Fibroblast of pulmonary artery (primary cell): Measurements from ENCODE around the gene PYGM.

Experiments used
- DNase-seq: peaks from one replicate; pipeline ENCODE4 v3.0.0-alpha.2; 2010; ENCODE audit warnings: low read depth
- H3K4me3 ChIP-seq: replicated peaks from 2 replicates; pipeline ENCODE4 v1.5.1; 2011; ENCODE audit warnings: low read depth, mild to moderate bottlenecking, control low read depth, low read length, moderate library complexity
- TF ChIP-seq, protein P1 (sequence below): IDR thresholded peaks from 2 replicates; pipeline ENCODE4 v1.5.1; 2011; ENCODE audit warnings: mild to moderate bottlenecking, control low read depth, low read length, inconsistent platforms; ENCODE audit errors: missing control alignments

The PYGM gene

DNA sequence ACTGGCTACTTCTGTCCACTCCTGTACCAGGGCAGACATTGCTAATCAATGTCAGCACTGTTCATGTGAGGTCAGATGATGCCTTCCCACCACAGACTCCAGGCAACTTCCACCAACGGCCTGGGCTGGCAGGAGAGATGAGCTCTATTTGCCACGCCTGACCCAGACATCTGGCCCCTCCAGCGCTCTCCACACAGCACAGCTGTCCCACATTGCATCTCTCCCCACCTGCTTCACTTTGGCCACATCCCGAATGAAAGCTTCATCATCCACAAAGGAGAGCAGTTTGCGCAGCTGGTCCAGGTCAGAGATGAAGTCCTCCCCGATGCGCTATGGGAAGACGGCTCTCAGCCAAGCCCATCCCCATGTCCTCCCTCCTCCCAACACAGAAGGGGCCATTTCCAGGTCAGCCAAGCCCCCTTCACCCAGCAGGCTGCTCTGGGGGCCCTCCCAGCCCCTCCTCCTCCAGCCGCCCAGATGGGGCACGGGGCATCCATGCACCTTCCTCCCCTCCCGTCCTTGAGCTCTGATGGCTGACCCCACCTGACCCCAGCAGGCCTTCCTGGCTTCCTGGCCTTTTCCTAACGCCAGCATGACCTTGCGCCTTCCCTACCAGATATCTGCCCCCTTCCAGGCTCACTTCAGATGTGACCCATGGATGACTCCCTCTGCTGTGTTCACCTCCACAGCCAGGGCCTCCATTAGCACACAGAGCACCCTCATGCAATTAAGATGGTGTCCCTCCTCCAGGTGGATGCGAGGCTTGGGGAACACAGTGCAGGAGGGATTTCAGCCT, 7.4 kb downstream of the PYGM start:
- TF ChIP-seq, protein P1, sequence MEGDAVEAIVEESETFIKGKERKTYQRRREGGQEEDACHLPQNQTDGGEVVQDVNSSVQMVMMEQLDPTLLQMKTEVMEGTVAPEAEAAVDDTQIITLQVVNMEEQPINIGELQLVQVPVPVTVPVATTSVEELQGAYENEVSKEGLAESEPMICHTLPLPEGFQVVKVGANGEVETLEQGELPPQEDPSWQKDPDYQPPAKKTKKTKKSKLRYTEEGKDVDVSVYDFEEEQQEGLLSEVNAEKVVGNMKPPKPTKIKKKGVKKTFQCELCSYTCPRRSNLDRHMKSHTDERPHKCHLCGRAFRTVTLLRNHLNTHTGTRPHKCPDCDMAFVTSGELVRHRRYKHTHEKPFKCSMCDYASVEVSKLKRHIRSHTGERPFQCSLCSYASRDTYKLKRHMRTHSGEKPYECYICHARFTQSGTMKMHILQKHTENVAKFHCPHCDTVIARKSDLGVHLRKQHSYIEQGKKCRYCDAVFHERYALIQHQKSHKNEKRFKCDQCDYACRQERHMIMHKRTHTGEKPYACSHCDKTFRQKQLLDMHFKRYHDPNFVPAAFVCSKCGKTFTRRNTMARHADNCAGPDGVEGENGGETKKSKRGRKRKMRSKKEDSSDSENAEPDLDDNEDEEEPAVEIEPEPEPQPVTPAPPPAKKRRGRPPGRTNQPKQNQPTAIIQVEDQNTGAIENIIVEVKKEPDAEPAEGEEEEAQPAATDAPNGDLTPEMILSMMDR, result no peak
- no peak overlapping the region for H3K4me3 ChIP-seq
- DNase-seq, result no peak

DNA sequence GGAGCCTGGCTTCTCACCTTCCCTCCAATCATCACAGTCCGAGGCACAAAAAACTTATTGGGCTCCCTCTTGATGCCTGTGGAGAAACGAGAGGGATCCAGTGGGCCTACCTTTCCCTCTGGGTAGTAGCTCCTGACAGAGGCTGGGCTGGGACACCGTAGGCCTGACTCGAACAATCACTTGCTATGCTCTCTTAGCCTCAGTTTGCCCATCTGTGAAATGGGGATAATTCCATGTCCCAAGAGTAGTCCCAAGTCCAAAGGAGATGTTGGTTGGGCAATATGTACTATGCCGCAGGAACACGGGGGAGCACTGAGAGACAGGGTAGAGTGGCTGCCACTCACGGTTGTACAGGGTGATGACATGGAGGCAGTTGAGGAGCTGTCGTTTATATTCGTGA, 8.2 kb downstream of the PYGM start:
- H3K4me3 ChIP-seq, result no peak overlapping the region
- TF ChIP-seq, protein P1, result no peak
- DNase-seq, result no peak

DNA sequence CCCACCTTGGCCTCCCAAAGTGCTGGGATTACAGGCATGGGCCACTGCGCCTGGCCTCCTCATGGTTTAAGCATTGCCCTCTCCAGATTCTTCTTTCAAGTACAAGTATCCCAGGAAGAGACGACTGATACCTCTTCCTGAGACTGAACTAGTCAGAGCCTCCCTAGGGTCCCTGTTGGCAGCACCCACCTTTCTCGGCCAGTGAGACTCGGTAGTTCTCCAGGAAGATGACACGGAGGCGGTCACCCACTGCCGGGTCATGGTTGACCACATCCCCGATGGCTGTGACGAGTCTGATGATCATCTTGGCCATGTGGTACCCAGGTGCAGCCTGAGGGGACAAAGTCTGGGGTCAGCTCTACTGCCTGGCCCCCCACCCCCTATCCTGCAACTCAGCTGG, 8.6 kb downstream of the PYGM start:
- H3K4me3 ChIP-seq, result no peak overlapping the region
- no peak for DNase-seq
- TF ChIP-seq, protein P1, result no peak

DNA sequence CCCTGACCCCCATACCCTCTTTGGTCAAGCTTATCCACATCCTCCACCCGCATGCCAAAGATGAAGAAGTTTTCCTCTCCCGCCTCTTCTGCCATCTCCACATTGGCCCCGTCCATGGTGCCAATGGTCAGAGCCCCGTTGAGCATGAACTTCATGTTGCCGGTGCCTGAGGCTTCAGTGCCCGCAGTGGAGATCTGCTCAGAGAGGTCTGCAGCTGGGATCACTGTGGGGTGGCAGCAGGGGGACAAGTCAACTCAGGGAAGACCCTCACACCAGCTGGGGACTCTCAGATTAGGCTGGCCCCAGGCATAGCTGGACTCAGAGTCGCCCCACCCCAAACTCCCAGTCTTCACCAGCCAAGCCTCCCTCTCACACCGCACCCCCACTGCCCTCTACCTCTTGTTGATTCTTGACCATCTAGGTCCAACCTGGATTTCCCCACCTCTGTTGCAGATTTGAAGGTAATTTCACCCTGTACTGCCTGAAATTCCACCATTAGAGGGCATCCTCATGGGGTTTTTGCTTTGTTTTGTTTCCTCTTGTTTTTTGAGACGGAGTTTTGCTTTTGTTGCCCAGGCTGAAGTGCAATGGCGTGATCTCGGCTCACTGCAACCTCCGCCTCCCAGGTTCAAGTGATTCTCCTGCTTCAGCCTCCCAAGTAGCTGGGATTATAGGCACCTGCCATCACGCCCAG, 9.3 kb downstream of the PYGM start:
- DNase-seq, result no peak
- TF ChIP-seq, protein P1, result no peak

DNA sequence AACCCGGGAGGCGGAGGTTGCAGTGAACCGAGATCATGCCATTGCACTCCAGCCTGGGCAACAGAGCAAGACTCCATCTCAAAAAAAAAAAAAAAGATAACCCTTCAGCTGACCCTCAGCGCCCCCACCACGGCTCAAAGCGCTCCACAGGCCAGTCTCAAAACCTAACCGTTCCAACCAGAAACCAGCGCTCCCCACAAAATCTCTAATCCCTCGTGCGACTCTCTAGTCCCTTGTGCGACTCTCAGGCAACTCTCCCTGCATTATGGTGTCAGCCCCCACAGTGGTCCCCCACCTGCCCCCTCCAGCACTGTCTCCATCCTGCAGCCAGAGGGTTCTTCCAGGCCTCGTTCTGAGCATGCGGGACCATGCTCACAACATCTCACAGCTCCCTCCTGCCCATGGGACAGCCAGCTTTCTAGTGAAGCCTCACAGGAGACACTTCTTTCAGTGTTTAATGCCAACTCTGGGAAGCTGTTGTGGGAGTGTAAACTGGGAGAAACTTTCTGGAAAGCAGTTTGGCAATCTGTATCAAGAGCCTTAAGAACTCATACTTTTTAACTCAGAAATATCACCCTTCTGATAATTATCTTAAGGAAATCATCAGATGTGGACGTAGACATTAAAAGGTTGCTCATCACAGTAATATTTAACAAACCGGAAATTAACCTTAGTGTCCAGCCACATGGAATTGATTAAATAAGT, 11.7 kb downstream of the PYGM start:
- DNase-seq, result no peak
- TF ChIP-seq, protein P1, result no peak
- no peak overlapping the region for H3K4me3 ChIP-seq

More for the DNA sequence above, 9.3 kb downstream of the PYGM start:
- no peak overlapping the region for H3K4me3 ChIP-seq

DNA sequence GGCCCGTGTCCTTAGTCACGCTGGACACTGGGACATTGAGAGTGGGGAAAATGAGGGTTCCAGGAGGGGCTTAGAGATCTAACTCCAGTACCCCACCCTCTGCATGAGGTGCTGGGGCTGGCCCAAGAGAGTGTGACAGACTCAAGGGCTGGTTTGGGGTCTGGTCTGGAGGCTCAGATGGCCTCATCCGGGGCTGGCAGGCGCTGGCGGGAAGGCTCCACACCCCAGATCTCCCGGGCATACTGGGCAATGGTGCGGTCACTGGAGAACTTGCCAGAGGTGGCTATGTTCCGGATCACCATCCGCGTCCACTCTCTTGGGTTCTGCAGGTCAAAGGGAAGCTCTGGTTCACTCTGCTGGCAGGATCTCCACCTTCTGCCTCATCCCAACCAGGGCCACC, 13.3 kb downstream of the PYGM start:
- no peak for DNase-seq
- no peak overlapping the region for H3K4me3 ChIP-seq
- TF ChIP-seq, protein P1, result no peak
